ENCODE measurements around the gene ZIK1. TPM values are rescaled to one million over a fixed set of nuclear protein-coding genes. Genes with fewer than 3 reads are reported as not detected.

Gene ZIK1
- total RNA-seq (2012; rRNA removed) (9.2 and 11.8 TPM in 2 replicates), polyA plus RNA-seq (2012; rRNA removed) (3.5 and 4.1 TPM in 2 replicates), Bru-seq, nascent RNA (percentile 63 among the genes with signal in this experiment), BruChase-seq, experiment 1, labeled RNA remaining after a 6-hour chase (percentile 55 among the genes with signal in this experiment), BruChase-seq, experiment 2, labeled RNA remaining after a 2-hour chase (percentile 68 among the genes with signal in this experiment)
- 3.1 and 4.9 TPM in 2 replicates for polyA plus RNA-seq (2012; cell fraction: cytosol; rRNA removed)
- polyA plus RNA-seq (2012; cell fraction: nucleus; rRNA removed; ENCODE audit: low replicate concordance) = 3.4 and 5.2 TPM in 2 replicates
- long read RNA-seq, full-length matches to known transcripts = 4 of 7 reads
- long read RNA-seq, partial matches to known transcripts = 0 of 7 reads
- long read RNA-seq, other reads (novel, unspliced or antisense) = 3 of 7 reads

DNA sequence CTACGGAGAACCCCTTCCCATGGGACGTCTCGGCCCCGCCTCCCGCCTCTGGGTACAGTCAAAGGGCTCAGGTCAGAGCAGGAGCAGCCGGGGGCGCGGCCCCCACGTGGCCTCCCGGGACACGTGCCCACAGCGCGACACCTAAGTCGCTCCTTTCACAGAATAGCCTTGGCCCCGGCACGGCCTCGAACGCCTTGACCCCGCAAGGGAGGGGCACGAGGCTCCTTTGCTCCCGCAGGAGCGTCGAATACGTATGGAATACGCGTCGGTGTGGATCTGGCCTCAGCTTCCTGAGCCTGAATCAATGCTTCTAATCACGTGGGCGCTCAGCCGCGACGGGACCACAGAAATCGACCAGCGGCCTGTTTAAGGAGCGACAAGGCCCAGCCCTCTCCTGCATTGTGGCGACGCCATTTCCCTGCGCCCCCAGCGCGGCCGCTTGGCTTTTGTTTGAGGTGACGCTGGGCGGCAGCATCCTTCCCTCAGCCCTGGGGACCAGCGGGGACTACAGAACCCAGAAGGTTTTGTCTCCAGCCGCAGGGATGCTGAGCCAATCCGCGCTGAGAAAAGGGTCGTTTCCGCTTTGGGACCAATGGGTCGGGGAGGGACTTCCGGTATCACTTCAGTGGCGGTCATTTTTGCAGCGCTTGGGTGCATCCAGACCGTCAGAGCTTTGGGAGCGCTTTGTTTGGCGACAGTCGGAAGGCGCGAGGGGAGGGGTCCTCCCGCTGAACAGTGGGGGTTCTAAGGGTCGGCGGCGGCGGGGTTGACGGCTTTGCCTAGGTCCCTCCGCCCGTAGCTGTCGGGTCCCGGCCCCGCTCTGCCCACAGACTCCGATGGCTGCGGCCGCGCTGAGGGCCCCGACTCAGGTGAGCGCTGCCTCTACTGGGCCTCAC, at the start of gene ZIK1:
ZIK1 (plus strand) TSS at position 625 of the 896 bp plus-strand sequence; CDS start at position 837, 212 bp downstream.
- H3K79me1 ChIP-seq (ENCODE audit: low read depth in 1 of 2, low read length in 2 of 2) = peaks cover 14 to 29% of the 10 kb centered on the region in 2 experiments
- TF ChIP-seq, protein P1, sequence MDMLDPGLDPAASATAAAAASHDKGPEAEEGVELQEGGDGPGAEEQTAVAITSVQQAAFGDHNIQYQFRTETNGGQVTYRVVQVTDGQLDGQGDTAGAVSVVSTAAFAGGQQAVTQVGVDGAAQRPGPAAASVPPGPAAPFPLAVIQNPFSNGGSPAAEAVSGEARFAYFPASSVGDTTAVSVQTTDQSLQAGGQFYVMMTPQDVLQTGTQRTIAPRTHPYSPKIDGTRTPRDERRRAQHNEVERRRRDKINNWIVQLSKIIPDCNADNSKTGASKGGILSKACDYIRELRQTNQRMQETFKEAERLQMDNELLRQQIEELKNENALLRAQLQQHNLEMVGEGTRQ (IDR thresholded peaks at IDR 0.05; ENCODE audit: low read depth, low read length) = peak; percentile 74
- TF ChIP-seq MAZ (IDR thresholded peaks at IDR 0.05; ENCODE audit: borderline replicate concordance, low read depth, low read length) (peak; percentile 25; the same call in 1 of the 2 replicates), CHD1 (IDR thresholded peaks at IDR 0.05; ENCODE audit: low read depth, low read length) (no peak), CTCF (conservative IDR thresholded peaks at IDR 0.05; ENCODE audit: low read depth, low read length) (no peak), POLR2A (IDR thresholded peaks at IDR 0.05; ENCODE audit: low read depth, low read length) (no peak)
- H3K4me3 ChIP-seq (ENCODE audit: insufficient read depth, low read depth, low read length) = peak within 1 kb of the TSS; percentile 70
- intact Hi-C loops (cut with micrococcal nuclease) = no loop called here
- H2AFZ ChIP-seq (replicated peaks; ENCODE audit: low read length, poor library complexity) = peak within 1 kb of the TSS; percentile 99
- H3K4ac ChIP-seq (ENCODE audit: low read depth, low read length) = peak within 1 kb of the TSS; percentile 72
- ChIA-PET POLR2A (ENCODE audit: unreplicated experiment) (interaction anchor here (0.5 kb wide), 1 partner anchor 29 kb away, joined by 3 read pairs; no protein-coding TSS in a partner anchor), CTCF (no interaction called here)
- H3K9ac ChIP-seq (ENCODE audit: low read depth, low read length) = peak within 1 kb of the TSS; percentile 67
- H4K91ac ChIP-seq (ENCODE audit: insufficient read depth, low read depth, low read length) = peak within 1 kb of the TSS; percentile 50
- peak within 1 kb of the TSS; percentile 15; the same call in 1 of the 3 replicates for H2BK15ac ChIP-seq (ENCODE audit: low read depth, low read length)
- peaks cover 18% of the 10 kb centered on the region for H3K9me3 ChIP-seq (ENCODE audit: control insufficient read depth, insufficient read depth, low read length)
- peak within 1 kb of the TSS; percentile 88 for H2AK9ac ChIP-seq (replicated peaks; ENCODE audit: low read depth, low read length, poor library complexity)
- H4K8ac ChIP-seq (ENCODE audit: low read depth in 2 of 2, low read length in 2 of 2) = peak within 1 kb of the TSS; percentile 84 to 98
- H2AK5ac ChIP-seq (ENCODE audit: low read depth, low read length) = peak within 1 kb of the TSS; percentile 7; the same call in 1 of the 2 replicates
- peak within 1 kb of the TSS; percentile 70 for H3K18ac ChIP-seq (ENCODE audit: low read depth, low read length)
- H3K4me2 ChIP-seq (ENCODE audit: low read depth, low read length) = peak within 1 kb of the TSS; percentile 88
- H2BK5ac ChIP-seq (ENCODE audit: low read depth, low read length, poor library complexity, severe bottlenecking) = peak within 1 kb of the TSS; percentile 42
- no peak within 1 kb of the TSS for H2BK20ac ChIP-seq (ENCODE audit: low read depth, low read length)
- 0 out of 2 replicates have a peak, but pooled peaks cover 3% of the 10 kb centered on the region for H4K20me1 ChIP-seq (ENCODE audit: insufficient read depth, low read length)
- no TSS peak for BruUV-seq (replicated peaks)
- H3K4me1 ChIP-seq (ENCODE audit: control insufficient read depth, insufficient read depth, low read length) = peaks cover 4% of the 10 kb centered on the region
- no peaks in the 10 kb centered on the region for H3K27me3 ChIP-seq (ENCODE audit: control insufficient read depth, insufficient read depth, low read length)
- H3K36me3 ChIP-seq (ENCODE audit: control insufficient read depth, insufficient read depth, low read length) = peaks cover 10% of the 10 kb centered on the region
- peak within 1 kb of the TSS; percentile 72 for H3K27ac ChIP-seq (ENCODE audit: insufficient read depth, low read length)
- WGBS, 2 experiments (ENCODE audit: extremely low coverage in 2 of 2, insufficient read length in 1 of 2) = 2% methylated on average over 38 of the region's 76 CpGs; no CpG with 5 or more reads in 1 of the 2 experiments
- DNase-seq = peak; percentile 92
- dilution Hi-C loops (cut with HindIII; ENCODE audit: low sequenced_read_pairs, unreplicated experiment) = no loop called here
- H3K23ac ChIP-seq (ENCODE audit: low read depth, low read length) = peak within 1 kb of the TSS; percentile 1; the same call in 1 of the 2 replicates
- no peak within 1 kb of the TSS for H3K56ac ChIP-seq (ENCODE audit: extremely low read depth, insufficient read depth, low read length)
- H2BK120ac ChIP-seq (ENCODE audit: low read depth, low read length) = no peak within 1 kb of the TSS
- H3K14ac ChIP-seq (replicated peaks; ENCODE audit: low read depth, low read length) = peak within 1 kb of the TSS; percentile 56
- in situ Hi-C loops (cut with MboI; ENCODE audit: low sequenced_read_pairs) = no loop called here
- ATAC-seq (ENCODE audit: low read depth) = peak; percentile 91
- H3K9me1 ChIP-seq (ENCODE audit: insufficient read depth, low read length) = no peaks in the 10 kb centered on the region; the same call in 1 of the 2 replicates
- H4K5ac ChIP-seq (ENCODE audit: low read depth, low read length) = peak within 1 kb of the TSS; percentile 97

Measured in IMR-90 (cell line).